ENCODE measurements around the gene THUMPD2.
"Not testable (repeated sequence)": the region's sequence is repeated elsewhere in the genome, so short reads cannot be mapped to it uniquely, and the experiment has no call there.

THUMPD2 gene, protein sequence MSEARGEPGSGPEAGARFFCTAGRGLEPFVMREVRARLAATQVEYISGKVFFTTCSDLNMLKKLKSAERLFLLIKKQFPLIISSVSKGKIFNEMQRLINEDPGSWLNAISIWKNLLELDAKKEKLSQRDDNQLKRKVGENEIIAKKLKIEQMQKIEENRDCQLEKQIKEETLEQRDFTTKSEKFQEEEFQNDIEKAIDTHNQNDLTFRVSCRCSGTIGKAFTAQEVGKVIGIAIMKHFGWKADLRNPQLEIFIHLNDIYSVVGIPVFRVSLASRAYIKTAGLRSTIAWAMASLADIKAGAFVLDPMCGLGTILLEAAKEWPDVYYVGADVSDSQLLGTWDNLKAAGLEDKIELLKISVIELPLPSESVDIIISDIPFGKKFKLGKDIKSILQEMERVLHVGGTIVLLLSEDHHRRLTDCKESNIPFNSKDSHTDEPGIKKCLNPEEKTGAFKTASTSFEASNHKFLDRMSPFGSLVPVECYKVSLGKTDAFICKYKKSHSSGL

GRCh38 chr2:39778775-39779340 lies at the start of gene THUMPD2:
Gene THUMPD2, minus strand, starts transcription at chr2:39779258. Its CDS starts 19 bp downstream, at chr2:39779239.
- peak; percentile 28 to 46 for DNase-seq

DNA sequence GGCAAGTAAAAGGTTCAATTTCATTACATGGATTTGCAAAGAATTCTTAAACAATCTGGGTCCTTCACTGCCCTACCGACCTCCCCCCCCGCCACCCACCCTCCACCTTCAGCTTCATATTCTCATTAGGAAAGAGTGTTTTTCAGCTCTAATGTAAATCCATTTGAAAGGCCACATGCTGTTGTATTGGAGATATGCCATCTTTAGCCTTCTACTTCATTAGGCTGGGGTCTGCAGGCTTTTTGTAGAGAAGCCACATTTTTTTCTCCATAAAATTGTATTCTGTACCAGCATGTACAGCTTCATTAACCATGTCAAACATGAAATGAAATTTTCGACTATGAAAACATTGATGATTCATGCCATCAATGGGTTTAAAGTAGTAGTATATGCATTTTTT lies 42.8 kb upstream of the THUMPD2 start:
- no peak for DNase-seq

DNA sequence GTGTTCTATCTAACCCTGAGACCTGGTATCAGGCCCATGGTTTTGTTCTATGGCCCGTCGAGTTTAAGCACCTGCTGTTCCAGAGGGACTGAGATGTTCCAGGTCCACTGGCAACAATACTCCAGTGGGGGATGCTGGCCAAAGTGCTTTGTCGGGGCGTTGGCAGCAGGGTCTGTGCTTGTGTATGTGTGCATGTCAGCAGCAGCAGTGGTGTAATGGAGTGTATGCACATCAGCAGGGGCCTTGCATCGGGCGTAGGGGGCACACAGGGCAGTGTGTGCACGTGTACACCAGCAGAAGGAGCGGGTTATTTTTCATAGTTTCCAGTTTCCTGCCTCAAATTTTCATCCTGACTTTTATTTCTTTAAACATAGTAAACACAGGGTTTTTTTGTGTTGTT lies 37.8 kb upstream of the THUMPD2 start:
- DNase-seq = no peak

DNA sequence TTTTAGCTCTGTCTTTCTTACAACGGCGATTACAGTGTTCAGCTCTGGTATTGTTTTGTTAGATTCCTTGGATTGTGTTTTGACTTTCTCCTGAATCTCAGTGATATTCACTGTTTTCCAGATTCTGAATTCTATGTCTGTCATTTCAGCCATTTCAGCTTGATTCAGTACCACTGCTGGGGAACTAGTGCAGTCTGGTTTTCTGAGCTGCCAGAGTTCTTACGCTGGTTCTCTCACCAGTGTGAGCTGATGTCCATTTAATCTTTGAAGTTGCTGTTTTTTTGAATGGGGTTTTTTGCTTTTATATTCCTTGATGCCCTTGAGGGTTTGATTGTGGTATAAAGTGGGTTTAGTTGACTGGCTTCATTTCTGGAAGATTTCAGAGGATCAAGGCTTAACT lies 37.4 kb upstream of the THUMPD2 start:
- no peak for DNase-seq

DNA sequence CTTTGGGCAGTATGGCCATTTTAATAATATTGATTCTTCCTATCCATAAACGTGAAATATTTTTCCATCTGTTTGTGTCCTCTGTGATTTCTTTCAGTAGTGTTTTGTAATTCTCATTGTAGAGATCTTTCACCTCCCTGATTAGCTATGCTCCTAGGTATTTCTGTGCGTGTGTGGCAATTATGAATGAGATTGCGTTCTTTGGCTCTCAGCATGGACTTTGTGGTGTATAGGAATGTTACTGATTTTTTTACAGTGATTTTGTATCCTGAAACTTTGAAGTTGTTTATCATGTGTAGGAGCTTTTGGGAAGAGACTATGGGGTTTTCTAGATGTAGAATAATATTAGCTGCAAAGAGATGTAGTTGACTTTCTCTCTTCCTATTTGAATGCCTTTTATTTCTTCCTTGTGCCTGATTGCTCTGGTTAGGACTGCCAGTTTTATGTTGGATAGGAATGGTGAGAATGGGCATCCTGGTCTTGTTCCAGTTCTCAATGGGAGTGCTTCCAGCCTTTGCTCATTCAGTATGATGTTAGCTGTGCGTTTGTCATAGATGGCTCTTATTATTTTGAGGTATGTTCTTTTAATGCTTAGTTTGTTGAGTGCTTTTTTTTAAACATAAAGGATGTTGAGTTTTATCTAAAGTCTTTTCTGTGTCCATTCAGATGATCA lies 27.0 kb upstream of the THUMPD2 start:
- DNase-seq = no peak

- DNase-seq = no peak
These were observed 24.8 kb upstream of the THUMPD2 start for GRCh38 chr2:39803839-39804238.

DNA sequence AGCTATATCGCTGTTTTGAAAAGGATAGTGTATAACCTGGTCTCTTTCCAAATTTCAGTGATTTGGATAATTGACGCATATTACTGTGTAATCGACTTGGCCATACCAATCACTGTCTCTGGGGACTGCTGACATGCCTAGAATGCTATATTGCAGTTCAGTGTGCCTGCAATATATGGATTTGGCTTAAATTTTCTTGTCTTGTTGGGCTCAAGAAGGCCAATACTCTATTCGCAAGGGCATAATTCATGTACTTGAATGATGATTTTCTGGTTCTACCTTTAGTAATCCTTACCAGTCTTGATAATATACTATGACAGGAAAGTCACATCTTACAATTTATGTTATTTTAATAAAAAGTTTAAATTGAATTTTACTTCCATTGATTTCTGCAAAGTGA lies 21.7 kb upstream of the THUMPD2 start:
- DNase-seq = no peak

DNA sequence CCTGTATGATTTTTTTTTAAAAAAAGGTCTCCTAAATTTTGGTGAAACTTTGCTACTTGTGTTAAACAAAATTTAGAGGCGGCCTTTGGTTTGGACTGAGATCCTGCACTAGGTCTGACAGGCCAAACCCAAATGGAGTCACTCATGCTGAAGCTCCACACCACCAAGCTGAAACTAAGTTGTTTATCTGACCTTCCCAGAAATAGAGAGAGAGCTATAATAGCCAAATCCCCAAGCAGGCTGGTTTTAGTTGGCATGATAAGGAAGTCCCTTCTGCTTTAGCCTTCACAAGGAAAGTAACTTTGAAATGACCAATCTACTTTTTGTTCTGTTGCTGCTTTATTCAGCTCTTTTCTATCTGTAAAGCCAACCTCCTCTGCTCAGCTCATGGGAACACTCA lies 17.1 kb upstream of the THUMPD2 start:
- no peak for DNase-seq

DNA sequence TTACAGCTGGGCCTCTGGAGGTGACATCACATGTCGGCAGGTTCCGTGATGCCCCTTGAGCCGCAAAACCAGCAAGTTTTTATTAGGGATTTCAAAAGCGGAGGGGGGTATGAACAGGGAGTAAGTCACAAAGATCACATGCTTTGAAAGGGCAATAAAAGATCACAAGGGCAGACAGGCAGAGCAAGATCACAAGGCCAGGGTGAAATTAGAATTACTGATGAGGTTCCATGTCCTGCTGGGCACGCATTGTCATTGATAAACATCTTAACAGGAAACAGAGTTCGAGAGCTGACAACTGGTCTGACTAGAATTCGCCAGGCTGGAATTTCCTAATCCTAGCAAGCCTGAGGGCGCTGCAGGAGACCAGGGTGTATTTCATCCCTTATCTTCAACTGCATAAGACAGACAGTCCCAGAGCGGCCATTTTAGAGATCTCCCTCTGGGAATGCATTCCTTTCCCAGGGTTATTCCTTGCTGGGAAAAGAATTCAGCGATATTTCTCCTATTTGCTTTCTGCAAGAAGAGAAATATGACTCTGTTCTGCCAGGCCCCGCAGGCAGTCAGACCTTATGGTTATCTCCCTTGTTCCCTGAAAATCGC lies 11.3 kb upstream of the THUMPD2 start:
- not testable (repeated sequence) for DNase-seq

- peak in 1 of 2 experiments; percentile 3 for DNase-seq
These were observed 8.9 kb upstream of the THUMPD2 start for GRCh38 chr2:39787950-39788349.

- peak; percentile 64 to 66 for DNase-seq
These were observed 7.9 kb upstream of the THUMPD2 start for GRCh38 chr2:39786761-39787522.

DNA sequence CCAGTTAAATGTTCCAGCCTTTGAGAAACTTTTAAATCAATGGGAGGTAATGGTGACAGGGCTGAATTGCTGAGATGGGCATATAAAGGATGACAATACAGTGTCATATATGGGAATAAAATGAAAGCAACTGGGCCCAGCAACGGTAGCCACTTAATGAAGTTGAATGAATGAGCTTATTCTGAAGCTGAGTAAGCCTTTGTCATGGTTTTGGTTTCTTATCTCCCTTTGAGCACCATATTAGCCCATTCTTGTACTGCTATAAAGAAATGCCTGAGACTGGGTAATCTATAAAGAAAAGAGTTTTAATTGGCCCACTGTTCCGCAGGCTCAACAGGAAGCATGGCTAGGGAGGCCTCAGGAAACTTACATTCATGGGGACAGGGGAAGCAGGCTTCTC lies 3.5 kb upstream of the THUMPD2 start:
- no peak for DNase-seq

GRCh38 chr2:39781697-39782096 lies 2.6 kb upstream of the THUMPD2 start:
- peak; percentile 14 to 19 for DNase-seq

DNA sequence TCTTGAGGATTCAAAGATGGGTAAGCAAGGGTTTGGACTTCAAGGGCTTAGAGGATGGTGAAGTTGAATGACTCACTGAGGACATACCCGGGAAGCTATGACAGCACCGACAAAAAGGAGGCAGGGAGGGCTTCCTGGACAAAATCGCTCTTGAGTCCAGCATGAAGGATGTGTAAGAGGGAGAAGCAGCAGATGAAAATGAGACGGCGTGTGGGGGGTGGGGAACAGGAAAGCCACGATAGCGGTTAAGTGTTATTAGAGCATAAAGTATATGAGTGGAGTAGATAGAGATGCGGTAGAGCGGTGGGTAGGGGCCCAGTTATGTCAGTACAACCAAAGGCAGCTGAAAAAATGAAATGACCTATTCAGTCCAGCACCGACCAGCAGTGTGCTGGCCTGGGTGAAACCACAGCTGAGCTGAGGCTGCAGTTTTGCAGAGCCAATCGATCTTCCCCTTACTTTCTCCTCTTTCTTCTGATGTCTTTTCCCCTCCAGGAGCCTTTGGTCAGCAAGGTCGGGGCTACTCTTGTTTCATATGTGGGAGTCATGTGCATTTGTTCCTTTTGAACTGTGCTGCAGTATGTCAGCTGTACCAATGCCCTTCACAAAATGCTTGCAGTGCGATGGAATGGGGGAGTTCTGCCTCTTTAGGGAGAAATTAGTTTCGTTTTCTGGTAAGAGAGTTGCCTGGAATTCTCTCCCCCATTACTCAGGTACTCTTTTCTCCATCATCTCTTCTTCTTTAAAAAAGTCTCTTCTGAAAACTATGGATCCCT lies 2.0 kb upstream of the THUMPD2 start:
- DNase-seq = peak; percentile 11 to 22

- DNase-seq = no peak
These were observed 869 bp upstream of the THUMPD2 start for GRCh38 chr2:39779927-39780326.

DNA sequence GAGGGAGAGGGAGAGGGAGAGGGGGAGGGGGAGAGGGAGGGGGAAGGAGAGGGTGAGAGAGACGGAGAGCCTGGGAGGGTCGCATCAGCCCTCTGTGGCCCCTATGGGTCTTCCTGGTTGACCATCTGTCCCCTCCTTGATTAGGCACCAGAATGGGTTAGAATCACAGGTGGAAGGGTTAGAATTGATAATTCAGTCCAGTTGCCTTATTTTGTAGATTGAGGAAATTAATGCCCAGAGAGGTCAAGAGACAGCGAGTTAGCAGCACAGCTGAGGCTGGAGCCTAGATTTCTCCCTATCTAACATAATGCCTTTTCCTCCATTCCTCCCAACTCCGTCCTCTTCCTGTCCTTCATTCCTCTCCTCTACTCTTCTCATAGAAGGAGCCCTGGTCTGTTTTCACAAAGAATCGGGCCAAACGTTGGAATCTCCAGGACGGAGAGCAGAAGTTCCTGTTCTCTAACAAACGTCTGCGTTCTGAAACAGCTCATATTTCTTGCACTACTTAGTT lies 338 bp upstream of the THUMPD2 start:
- no peak for DNase-seq

GRCh38 chr2:39778233-39778632 lies 825 bp downstream of the THUMPD2 start:
- DNase-seq = no peak

DNA sequence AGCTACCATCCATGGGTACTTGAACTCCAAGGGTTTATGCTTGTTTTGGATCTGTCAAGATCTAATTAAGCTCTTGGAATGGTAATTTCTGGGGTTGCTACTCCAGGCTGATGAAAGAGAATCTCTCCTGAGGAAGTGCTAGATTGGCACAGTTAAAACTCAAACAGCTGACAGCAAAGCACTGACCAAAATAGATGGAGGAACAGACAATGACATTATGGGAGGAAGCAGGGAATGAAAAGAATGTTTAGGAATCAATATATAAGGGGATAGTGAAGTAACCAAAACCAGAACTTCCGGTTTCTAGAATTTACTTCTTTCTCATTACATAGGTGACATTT lies 6.3 kb downstream of the THUMPD2 start:
- no peak for DNase-seq

- DNase-seq = no peak
These were observed 6.8 kb downstream of the THUMPD2 start for GRCh38 chr2:39772086-39772811.

DNA sequence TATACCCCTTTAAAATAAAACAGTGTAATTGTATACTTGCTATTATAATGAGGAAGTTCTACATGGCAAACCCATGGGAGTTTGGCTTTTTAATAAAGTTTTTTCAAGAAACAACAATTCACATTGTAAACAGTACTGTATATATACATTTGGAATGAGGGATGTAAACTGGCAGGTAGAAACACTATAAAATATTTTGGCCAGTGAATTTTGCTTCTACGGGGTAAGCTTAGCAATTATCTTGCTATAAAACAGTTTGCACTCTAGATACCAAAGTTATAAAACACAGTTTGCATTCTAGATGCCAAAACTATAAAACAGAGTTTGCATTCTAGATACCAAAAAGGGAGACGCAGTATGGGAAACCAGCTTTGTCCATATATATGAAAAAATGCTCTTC lies 16.6 kb downstream of the THUMPD2 start:
- no peak for DNase-seq

DNA sequence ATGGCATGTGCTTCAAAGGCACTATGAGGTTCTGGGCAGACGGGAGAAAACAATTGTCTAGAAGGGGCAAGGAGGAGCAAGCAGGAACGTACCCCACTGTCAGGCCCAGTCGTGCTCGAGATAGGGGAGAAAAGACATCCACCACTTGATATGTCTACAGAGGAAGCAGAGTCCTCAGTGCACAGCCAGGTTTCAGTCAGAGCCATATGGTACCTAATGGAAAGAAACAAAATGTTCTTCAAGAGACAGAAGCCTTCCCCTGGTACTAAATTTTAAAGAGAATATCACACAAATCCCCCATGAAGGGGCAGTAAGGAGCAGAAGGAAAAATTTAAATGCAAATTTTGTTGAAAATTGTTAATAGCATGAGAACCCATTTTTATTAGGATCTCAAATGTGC lies 21.9 kb downstream of the THUMPD2 start:
- no peak for DNase-seq

Measured in AML-193 (cell line).